Sigmoid colon (tissue), 4 donors: Measurements from ENCODE around the gene FYN.

ENCODE experiments used
- EP300 ChIP-seq, 4 donors: sonication (generic); formaldehyde crosslinking; IDR thresholded peaks; one replicate each; pipeline ENCODE4 v1.6.1; 2017; ENCODE audit warnings: antibody characterized with exemption in 4 of 4
- POLR2A ChIP-seq, 2 donors: fragments of 450-650 bp; IDR thresholded peaks; one replicate each; pipeline ENCODE4 v1.6.1; 2016; ENCODE audit warnings: antibody characterized with exemption in 2 of 2, mild to moderate bottlenecking in 2 of 2, moderate library complexity in 2 of 2
- POLR2AphosphoS5 ChIP-seq, 4 donors: sonication (generic); formaldehyde crosslinking; IDR thresholded peaks; one replicate each; pipeline ENCODE4 v1.6.1; 2017; ENCODE audit warnings: antibody characterized with exemption in 4 of 4
- TF ChIP-seq, protein P1 (sequence below), 4 experiments: fragments of 450-650 bp in 3 of 4; fragments of 200-600 bp in 1 of 4; IDR thresholded peaks; one replicate each; pipeline ENCODE4 v1.5.1; 2016 to 2019; ENCODE audit warnings: antibody characterized with exemption in 4 of 4, mild to moderate bottlenecking in 3 of 4, moderate library complexity in 2 of 4

- TF ChIP-seq, protein P1, sequence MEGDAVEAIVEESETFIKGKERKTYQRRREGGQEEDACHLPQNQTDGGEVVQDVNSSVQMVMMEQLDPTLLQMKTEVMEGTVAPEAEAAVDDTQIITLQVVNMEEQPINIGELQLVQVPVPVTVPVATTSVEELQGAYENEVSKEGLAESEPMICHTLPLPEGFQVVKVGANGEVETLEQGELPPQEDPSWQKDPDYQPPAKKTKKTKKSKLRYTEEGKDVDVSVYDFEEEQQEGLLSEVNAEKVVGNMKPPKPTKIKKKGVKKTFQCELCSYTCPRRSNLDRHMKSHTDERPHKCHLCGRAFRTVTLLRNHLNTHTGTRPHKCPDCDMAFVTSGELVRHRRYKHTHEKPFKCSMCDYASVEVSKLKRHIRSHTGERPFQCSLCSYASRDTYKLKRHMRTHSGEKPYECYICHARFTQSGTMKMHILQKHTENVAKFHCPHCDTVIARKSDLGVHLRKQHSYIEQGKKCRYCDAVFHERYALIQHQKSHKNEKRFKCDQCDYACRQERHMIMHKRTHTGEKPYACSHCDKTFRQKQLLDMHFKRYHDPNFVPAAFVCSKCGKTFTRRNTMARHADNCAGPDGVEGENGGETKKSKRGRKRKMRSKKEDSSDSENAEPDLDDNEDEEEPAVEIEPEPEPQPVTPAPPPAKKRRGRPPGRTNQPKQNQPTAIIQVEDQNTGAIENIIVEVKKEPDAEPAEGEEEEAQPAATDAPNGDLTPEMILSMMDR (IDR thresholded peaks at IDR 0.05), result no peak
- no peak for TF ChIP-seq POLR2AphosphoS5 (IDR thresholded peaks at IDR 0.05)
- TF ChIP-seq POLR2A (IDR thresholded peaks at IDR 0.05), result no peak
- no peak for TF ChIP-seq EP300 (IDR thresholded peaks at IDR 0.05)
Observed at GRCh38 chr6:111865909-111866546, 7.2 kb downstream of the FYN start.
